Erythroblast (primary cell): Measurements from ENCODE around the gene LCK.
A peak's percentile ranks its signal among the peaks of the same experiment; 100 is the strongest.

Experiments used
- DNase-seq, 2 experiments: peaks; one replicate each; lab custom pipeline; 2025; lab: John Stamatoyannopoulos, UW
- GATA1 ChIP-seq: IDR thresholded peaks from 2 replicates; pipeline ENCODE4 v1.6.1; 2011; ENCODE audit warnings: low read depth, mild to moderate bottlenecking, control low read depth, low read length, moderate library complexity
- POLR2A ChIP-seq: IDR thresholded peaks from 2 replicates; pipeline ENCODE4 v1.6.1; 2011; ENCODE audit warnings: mild to moderate bottlenecking, low read length

Gene LCK

DNA sequence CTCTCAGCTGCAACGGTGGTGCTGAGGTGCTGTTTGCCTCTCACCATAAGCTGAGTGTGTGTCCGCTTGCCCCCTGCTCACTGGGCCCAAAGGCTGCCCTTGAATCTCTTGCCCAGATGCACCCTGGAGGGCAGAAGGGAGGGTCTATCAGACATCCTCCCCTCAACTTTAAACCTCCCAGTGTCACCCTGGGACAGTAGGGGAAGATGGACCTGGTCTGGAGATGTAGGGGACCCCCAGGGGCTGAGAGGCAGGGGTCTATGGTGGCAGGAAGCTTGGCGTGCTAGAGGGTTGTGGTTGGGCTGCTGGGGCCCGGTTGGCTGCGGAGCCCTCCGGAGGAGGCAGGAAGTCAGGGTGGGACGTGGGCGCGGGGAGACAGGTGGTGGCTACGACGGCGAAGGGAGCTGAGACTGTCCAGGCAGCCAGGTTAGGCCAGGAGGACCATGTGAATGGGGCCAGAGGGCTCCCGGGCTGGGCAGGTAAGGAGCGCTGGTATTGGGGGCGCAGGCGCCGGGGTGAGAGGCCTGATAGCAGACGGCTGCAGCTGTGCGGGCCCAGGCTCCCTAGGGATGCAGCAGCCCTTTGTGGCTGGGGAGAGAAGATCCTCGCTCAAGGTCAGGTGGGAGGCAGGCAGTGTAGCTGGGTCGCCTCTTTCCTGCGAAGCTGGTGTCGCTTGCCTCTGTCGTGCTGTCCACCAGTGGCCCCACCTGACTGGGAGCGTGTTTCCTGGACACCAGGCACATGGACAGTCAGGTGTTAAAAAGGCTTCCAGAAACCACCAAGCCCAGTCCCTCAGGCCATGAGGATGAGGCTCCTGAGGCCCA is at the start of gene LCK:
LCK (plus strand) TSS at position 373 of the 824 bp plus-strand sequence. CDS start 23,065 bp downstream, outside the sequence.
- TF ChIP-seq POLR2A (no peak), GATA1 (no peak)
- DNase-seq, result no peak

DNA sequence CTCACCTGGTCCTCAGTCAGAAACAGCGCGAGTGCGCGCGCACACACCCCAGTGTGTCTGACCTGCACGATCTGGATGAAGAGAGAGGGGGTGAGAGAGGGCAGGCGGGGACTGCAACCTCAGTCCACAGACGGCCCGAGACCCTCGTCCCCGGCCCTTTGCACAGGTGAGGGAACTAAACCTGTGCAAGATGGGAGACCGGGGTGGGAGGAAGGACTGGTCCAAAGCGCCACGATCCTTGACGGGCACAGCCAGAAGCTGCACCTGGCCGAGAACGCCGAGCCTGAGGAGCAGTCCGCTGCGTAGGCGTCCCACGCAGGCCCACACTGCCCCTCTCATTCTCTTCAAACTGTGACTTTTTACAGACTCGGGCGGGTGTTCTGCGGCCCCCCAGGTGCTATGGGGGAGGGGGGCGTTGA is 46.1 kb upstream of the LCK start:
- no peak for TF ChIP-seq GATA1
- TF ChIP-seq POLR2A, result no peak
- no peak for DNase-seq

DNA sequence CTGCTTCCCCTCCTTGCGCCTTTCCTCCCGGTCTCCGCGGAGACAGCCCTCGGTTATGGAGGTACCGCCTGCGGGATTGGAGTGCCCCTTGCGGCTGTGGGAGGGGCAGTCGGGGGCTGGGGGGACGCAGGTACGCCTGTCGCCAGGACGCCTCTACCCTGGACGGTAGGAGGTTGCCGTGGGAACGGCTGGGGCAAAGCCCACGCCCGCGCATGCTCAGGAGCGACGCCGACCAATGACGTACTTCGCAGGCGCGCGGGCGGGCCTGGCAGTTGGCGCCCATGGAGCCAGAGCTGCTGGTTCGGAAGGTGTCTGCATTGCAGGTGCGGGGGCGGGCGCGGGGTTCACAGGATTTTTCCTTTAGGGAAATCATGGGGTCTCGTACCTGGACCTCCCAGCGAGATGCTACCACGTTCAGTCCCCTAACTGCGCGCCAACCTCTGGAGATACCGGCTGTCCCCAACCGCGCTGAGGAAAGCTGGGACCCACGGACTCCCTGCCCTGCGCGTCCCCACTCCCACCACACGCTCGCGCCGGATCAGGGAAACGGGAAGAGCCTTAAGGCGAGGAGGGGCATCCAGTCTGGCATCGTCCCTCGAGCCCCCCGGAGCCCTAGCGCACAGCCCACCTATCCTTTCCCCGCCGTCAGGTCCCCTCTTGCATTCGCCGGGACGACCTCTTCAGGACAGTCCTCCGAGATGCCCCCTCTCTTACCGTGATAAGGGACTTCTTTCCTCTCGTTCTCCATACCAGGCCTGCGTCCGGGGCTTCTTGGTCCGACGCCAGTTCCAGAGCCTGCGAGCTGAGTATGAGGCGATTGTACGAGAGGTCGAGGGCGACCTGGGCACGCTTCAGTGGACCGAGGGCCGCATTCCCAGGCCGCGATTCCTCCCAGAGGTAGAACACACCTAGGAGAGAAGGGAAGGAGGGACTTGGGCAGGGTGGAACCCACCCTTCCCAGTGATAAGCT is 45.4 kb upstream of the LCK start, which contains the start of gene IQCC:
IQCC (plus strand) TSS at position 271 of the 970 bp plus-strand sequence; CDS start at position 282, 11 bp downstream.
- TF ChIP-seq GATA1 (no peak), POLR2A (peak; percentile 90)
- peak; percentile 91 to 94 for DNase-seq

DNA sequence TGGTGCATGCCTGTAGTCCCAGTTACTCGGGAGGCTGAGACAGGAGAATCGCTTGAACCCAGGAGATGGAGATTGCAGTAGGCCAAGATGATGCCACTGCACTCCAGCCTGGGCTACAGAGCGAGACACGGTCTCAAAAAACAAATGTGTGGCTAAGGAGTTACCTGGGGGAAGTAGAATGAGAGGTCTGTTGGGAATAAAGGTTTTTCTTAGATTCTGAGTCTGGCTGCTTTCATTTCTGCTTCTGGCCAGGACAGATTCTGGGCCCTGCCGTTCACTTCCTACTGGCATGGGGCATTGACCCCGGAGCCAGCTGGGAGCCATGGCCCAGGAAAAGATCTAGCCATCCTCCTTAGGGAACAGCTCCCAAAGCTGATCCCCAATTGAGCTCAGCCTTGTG is 42.6 kb upstream of the LCK start:
- DNase-seq, result no peak
- no peak for TF ChIP-seq POLR2A
- no peak for TF ChIP-seq GATA1

DNA sequence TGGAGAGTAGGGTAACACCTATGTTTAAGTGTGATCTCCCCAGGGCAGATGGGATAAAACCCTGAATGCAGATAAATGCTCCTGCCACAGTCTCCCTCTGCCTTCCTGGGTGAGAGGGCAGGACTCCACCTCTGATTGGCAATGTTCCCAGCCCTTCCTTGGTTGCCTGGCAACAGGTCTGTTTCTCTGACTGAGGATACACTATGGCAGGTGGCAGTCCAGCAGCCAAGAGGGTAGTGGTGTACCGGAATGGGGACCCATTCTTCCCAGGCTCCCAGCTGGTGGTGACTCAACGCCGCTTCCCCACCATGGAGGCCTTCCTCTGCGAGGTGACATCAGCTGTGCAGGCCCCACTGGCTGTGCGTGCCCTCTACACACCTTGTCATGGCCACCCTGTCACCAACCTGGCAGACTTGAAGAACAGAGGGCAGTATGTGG is 42.2 kb upstream of the LCK start, which contains the start of gene DCDC2B:
DCDC2B (plus strand) TSS at position 199 of the 438 bp plus-strand sequence; CDS start at position 204, 5 bp downstream.
- peak; percentile 78 to 85 for DNase-seq

DNA sequence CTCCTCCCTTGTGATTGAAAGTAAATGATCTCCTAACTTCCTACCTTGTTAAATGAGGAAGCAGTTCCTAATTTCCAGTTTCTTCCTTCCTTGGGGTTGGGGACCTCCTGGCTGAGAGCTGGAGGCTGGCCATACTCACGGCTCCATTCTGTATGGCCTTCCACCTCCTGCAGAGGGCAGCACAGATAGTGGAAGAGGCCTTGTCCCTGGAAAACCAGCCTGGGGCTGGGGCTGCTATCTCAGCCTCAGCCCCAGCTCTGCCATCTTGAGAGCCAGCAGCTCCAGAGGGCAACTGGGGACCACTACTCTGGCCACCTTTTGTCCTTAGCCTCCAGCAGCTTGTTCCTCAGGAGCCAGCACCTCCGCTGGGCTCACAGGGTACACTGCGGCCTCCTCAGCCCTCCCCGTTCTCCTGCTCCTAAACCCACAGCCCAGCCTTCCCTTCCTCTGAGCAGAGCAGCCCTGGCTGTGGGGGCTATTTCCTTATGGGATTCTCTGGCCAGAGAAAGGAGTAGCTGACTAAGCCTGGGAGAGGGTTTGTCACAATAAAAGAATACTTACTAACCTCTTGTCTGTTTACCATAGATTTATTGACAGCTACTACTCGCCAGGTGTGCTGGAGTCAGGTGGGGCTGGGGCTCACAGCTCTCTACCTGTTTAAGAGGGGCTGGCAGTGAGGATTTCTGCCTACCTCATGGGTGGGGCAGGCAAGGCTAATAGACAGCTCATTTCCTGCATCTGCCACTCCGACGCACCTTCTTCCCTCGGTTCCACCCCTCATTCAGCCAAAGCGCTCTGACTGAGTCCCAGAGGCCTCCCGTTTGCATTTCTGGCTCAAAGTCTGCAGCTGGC is 35.2 kb upstream of the LCK start:
- peak; percentile 62 to 73 for DNase-seq
- no peak for TF ChIP-seq POLR2A
- no peak for TF ChIP-seq GATA1

More for the DNA sequence above, 42.2 kb upstream of the LCK start, which contains the start of gene DCDC2B:
- TF ChIP-seq GATA1, result no peak
- TF ChIP-seq POLR2A, result peak; percentile 37

DNA sequence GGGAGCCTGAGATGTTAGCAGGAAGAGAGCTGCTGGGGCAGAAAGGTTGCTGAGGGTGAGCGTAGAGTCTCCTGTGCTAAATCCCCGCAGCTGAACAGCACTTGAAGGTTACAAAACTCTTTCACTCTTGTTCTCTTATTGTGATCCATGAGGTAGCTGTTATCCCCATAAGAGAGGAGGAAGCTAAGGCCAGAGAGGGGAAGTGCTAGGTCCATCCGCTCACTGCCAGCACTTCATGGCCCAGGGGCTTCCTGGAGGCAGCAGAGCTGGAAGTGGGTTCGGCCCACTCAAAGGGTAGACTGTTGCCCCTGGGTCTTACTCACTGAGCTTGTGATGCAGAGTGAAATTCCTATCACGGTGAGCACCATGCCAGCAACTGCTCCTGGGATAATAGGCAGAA is 34.5 kb upstream of the LCK start:
- TF ChIP-seq GATA1 (no peak), POLR2A (no peak)
- DNase-seq, result no peak

DNA sequence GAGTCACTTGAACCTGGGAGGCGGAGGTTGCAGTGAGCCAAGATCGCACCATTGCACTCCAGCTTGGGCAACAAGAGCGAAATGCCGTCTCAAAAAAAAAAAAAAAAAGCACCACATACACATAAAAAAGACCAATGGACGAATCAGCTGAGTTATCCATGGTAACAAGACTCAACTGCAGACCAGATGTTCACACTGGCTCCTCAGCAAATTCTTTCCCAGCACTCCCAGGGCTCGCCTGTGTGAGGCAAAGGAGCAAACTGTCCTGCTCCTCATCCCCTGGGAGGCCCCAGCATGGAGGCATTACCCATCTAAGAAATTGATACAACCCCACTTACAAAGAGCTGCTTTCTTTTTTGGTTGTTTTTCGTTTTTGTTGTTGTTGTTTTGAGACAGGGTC is 32.0 kb upstream of the LCK start:
- no peak for DNase-seq

DNA sequence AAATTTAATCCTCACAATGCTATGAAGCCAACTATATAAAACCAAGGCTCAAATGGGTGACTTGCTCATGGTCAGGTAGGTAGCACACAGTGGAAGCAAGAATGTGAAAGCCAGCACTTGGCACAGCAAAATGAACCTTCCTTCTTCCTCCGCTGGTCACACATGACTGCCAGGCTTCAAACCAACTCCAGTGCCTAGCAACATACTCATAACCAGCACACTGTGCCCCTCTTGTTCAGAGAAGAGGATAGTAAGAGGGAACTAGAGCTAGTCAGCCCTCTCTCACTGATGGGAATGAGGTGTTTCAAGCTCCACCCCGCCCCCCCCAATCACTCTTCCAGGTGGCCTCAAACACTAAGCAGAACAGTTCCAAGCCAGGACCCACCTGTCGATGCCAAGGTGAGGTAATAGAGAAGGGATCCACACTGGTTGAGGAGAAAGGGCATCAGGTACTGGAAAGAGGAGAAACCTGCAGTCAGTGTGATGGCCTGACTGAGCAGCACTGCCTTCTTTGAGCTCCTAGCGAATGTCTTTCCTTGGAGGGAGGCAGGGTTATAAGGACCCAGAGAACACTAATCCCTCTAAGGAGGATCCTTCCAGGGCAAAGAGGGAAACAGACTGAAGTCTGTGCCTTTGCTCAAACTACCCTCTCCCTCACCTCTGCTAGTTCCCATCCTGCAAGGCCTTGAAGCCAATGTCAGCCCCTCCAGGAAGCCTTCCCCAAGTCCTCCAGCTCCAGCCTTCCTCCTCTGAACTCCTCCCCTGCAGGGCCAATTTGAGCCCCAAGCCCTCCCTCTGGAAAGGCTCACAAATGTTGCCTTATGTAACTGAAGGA is 30.1 kb upstream of the LCK start:
- TF ChIP-seq GATA1, result no peak
- TF ChIP-seq POLR2A, result no peak
- DNase-seq, result no peak

More for the DNA sequence above, 32.0 kb upstream of the LCK start:
- no peak for TF ChIP-seq GATA1
- no peak for TF ChIP-seq POLR2A

DNA sequence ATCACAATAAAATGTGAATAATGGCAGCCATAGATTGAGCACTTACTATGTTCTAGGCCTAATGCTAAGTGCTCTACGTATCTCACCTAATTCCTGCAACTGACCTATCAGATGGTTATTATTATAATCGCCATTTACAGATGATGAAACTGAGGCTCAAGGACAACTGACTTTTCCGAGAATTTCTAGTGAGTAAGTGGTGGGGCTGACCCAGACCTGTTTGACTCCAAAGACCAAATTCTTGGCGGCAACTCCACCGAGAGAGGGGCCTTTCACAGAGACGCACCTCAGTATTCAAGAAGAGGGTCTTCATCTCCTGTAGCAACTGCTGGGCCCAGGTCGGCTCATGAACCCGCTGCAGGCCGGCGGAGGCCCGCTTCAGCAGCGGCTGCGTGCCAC is 29.5 kb upstream of the LCK start:
- TF ChIP-seq POLR2A, result no peak
- no peak for TF ChIP-seq GATA1
- DNase-seq, result no peak

DNA sequence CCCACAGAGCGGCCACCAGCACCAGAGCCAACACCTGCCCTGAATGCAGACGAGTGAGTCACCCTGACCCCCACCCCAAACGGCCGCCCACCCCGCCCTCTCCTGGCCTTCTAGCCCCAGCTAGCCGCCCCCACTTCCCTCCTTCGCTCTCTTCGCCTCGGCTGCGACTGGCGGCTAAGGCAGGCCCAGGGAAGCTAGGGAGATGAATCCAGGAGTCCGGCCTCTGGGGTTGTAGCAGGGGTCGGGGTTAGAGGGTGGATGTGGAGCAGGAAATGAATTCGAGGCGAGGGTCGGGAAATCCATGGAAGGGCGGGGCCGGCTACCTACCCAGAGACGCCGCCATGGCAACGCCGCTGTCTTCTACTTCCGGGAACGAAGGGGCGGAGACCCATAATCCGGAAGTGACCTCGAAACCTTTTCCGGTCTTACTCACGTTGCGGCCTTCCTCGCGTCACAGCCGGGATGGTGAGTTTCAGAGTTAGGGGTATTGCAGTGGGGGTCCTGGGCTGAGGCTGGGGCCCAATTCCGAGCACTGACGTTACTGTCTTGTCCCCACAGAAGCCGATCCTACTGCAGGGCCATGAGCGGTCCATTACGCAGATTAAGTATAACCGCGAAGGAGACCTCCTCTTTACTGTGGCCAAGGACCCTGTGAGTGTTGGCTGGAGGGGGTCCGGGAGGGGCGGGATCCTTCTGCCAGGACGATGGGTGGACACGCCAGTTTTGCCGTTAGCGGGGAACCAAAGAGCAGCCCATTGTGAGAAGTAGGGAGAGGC is 28.9 kb upstream of the LCK start, which contains the start of the genes EIF3I and TMEM234:
EIF3I (plus strand) TSS at position 428 of the 776 bp plus-strand sequence; CDS start at position 463, 35 bp downstream.
TMEM234 (minus strand) TSS at position 374 of the 776 bp plus-strand sequence; CDS start at position 343, 31 bp downstream.
- TF ChIP-seq POLR2A (peak; percentile 90), GATA1 (no peak)

More for the DNA sequence above, 28.9 kb upstream of the LCK start, which contains the start of the genes EIF3I and TMEM234:
- DNase-seq, result peak; percentile 93 to 95
